ENCODE data around the gene PDZD8. TPM values are rescaled to one million over a fixed set of nuclear protein-coding genes. Genes with fewer than 3 reads are reported as not detected.

Gene PDZD8
- total RNA-seq, 2 experiments from 2014 or later, result 10.5 to 26.4 TPM

- H3K4me2 ChIP-seq (ENCODE audit: low read length), result no peak overlapping the region
- CTCF ChIA-PET (ENCODE audit: unreplicated experiment), result no interaction called here
- intact Hi-C loops (cut with micrococcal nuclease; ENCODE audit: unreplicated experiment), result no loop called here
- peaks cover 12% of the 10 kb centered on the region for H3K4me1 ChIP-seq (ENCODE audit: insufficient read depth, low read length, poor library complexity, severe bottlenecking)
- peaks cover 83% of the 10 kb centered on the region for H3K79me2 ChIP-seq (ENCODE audit: insufficient read depth, low read depth, low read length)
- H3K9me3 ChIP-seq (ENCODE audit: low read length), result no peaks in the 10 kb centered on the region
- no peak overlapping the region for H2AFZ ChIP-seq (ENCODE audit: low read length)
- TF ChIP-seq EZH2phosphoT487 (IDR thresholded peaks at IDR 0.05; ENCODE audit: borderline replicate concordance, low read depth, low read length) (no peak), CTCF (conservative IDR thresholded peaks at IDR 0.05; ENCODE audit: low read length) (no peak)
- no TSS peak for BruUV-seq (replicated peaks)
- no peaks in the 10 kb centered on the region for H3K9me2 ChIP-seq (ENCODE audit: insufficient read depth, low read length)
- no peak for DNase-seq (ENCODE audit: low spot score)
- no peak overlapping the region for H3K27ac ChIP-seq (ENCODE audit: low read depth, low read length, poor library complexity, severe bottlenecking)
- H3K36me3 ChIP-seq (ENCODE audit: insufficient read depth, low read length), result 0 out of 2 replicates have a peak, but pooled peaks cover 4% of the 10 kb centered on the region
- no peak overlapping the region for H3K4me3 ChIP-seq (ENCODE audit: low read depth, low read length, poor library complexity, severe bottlenecking)
- POLR2A ChIA-PET, result interaction anchor here (1.0 to 1.6 kb wide), 2 partner anchors 9 to 12 kb away, joined by 3 to 6 read pairs; no protein-coding TSS in a partner anchor
- peaks cover 35% of the 10 kb centered on the region for H4K20me1 ChIP-seq (ENCODE audit: insufficient read depth, low read length)
Measured at GRCh38 chr10:117362313-117362712, 12.9 kb downstream of the PDZD8 start.

GRCh38 chr10:117360994-117361667 is 14.1 kb downstream of the PDZD8 start:
- no peak for DNase-seq (ENCODE audit: low spot score)
- H3K4me3 ChIP-seq (ENCODE audit: low read depth, low read length, poor library complexity, severe bottlenecking), result no peak overlapping the region
- ChIA-PET CTCF (ENCODE audit: unreplicated experiment) (no interaction called here), POLR2A (interaction anchor here (1.0 to 2.0 kb wide), 3 partner anchors 10 to 13 kb away, joined by 4 to 11 read pairs (median 7); no protein-coding TSS in a partner anchor)
- H3K79me2 ChIP-seq (ENCODE audit: insufficient read depth, low read depth, low read length), result peaks cover 79% of the 10 kb centered on the region
- 0 out of 2 replicates have a peak, but pooled peaks cover 4% of the 10 kb centered on the region for H3K36me3 ChIP-seq (ENCODE audit: insufficient read depth, low read length)
- no peak overlapping the region for H3K4me2 ChIP-seq (ENCODE audit: low read length)
- no peak overlapping the region for H3K27ac ChIP-seq (ENCODE audit: low read depth, low read length, poor library complexity, severe bottlenecking)
- no peaks in the 10 kb centered on the region for H3K9me2 ChIP-seq (ENCODE audit: insufficient read depth, low read length)
- TF ChIP-seq EZH2phosphoT487 (IDR thresholded peaks at IDR 0.05; ENCODE audit: borderline replicate concordance, low read depth, low read length) (no peak), CTCF (conservative IDR thresholded peaks at IDR 0.05; ENCODE audit: low read length) (no peak)
- intact Hi-C loops (cut with micrococcal nuclease; ENCODE audit: unreplicated experiment), result no loop called here
- no peak overlapping the region for H2AFZ ChIP-seq (ENCODE audit: low read length)
- BruUV-seq (replicated peaks), result no TSS peak
- H4K20me1 ChIP-seq (ENCODE audit: insufficient read depth, low read length), result peaks cover 33% of the 10 kb centered on the region
- peaks cover 12% of the 10 kb centered on the region for H3K4me1 ChIP-seq (ENCODE audit: insufficient read depth, low read length, poor library complexity, severe bottlenecking)
- no peaks in the 10 kb centered on the region for H3K9me3 ChIP-seq (ENCODE audit: low read length)

GRCh38 chr10:117360016-117360415 is 15.2 kb downstream of the PDZD8 start:
- peaks cover 35% of the 10 kb centered on the region for H4K20me1 ChIP-seq (ENCODE audit: insufficient read depth, low read length)
- no peaks in the 10 kb centered on the region for H3K9me2 ChIP-seq (ENCODE audit: insufficient read depth, low read length)
- no peak for TF ChIP-seq EZH2phosphoT487 (IDR thresholded peaks at IDR 0.05; ENCODE audit: borderline replicate concordance, low read depth, low read length)
- H3K27ac ChIP-seq (ENCODE audit: low read depth, low read length, poor library complexity, severe bottlenecking), result no peak overlapping the region
- no peaks in the 10 kb centered on the region for H3K9me3 ChIP-seq (ENCODE audit: low read length)
- intact Hi-C loops (cut with micrococcal nuclease; ENCODE audit: unreplicated experiment), result no loop called here
- no peak overlapping the region for H3K4me3 ChIP-seq (ENCODE audit: low read depth, low read length, poor library complexity, severe bottlenecking)
- no peak overlapping the region for H3K4me2 ChIP-seq (ENCODE audit: low read length)
- CTCF ChIA-PET (ENCODE audit: unreplicated experiment), result no interaction called here
- H2AFZ ChIP-seq (ENCODE audit: low read length), result no peak overlapping the region
- peaks cover 5% of the 10 kb centered on the region for H3K4me1 ChIP-seq (ENCODE audit: insufficient read depth, low read length, poor library complexity, severe bottlenecking)
- POLR2A ChIA-PET, result interaction anchor here (2.0 kb wide), 2 partner anchors 9 to 12 kb away, joined by 7 to 11 read pairs; no protein-coding TSS in a partner anchor
- DNase-seq (ENCODE audit: low spot score), result no peak
- peaks cover 78% of the 10 kb centered on the region for H3K79me2 ChIP-seq (ENCODE audit: insufficient read depth, low read depth, low read length)
- BruUV-seq (replicated peaks), result no TSS peak
- H3K36me3 ChIP-seq (ENCODE audit: insufficient read depth, low read length), result 0 out of 2 replicates have a peak, but pooled peaks cover 4% of the 10 kb centered on the region

All from OCI-LY7 (cell line).